HEK293 (cell line): Measurements from ENCODE around the gene SQSTM1.

Experiments
- CTCF ChIA-PET: fragments of 350-600 bp; formaldehyde crosslinking; extraction: SDS; loops from one replicate; lab custom pipeline; 2021; ENCODE audit warnings: antibody characterized with exemption; lab: Yijun Ruan, JAX
- POLR2A ChIA-PET: fragments of 300-600 bp; formaldehyde crosslinking; extraction: SDS; loops from one replicate; lab custom pipeline; 2020; ENCODE audit warnings: antibody characterized with exemption, inconsistent platforms; lab: Yijun Ruan, JAX
- H3K27ac ChIP-seq: fragments of 200-500 bp; sonication (Bioruptor generic); 2 replicates; pipeline ENCODE4 v1.5.1; 2014; ENCODE audit warnings: low read depth, low read length, control low read depth, inconsistent platforms; ENCODE audit errors: extremely low read depth
- H3K36me3 ChIP-seq, 2 experiments: fragments of 200-500 bp in 1 of 2; sonication (Bioruptor generic) in 1 of 2; 1 replicate in 1 of 2; 2 replicates in 1 of 2; pipeline ENCODE4 v1.5.1; 2014 to 2017; ENCODE audit warnings: inconsistent platforms in 2 of 2, low read length in 2 of 2; ENCODE audit not compliant: control insufficient read depth in 2 of 2, insufficient read depth in 1 of 2
- H3K4me1 ChIP-seq: fragments of 200-500 bp; sonication (Bioruptor generic); 2 replicates; pipeline ENCODE4 v1.5.1; 2014; ENCODE audit warnings: mild to moderate bottlenecking, low read length, inconsistent platforms; ENCODE audit not compliant: control insufficient read depth, insufficient read depth
- H3K4me3 ChIP-seq: 2 replicates; pipeline ENCODE4 v1.5.1; 2011; ENCODE audit warnings: low read depth, mild to moderate bottlenecking, control low read depth, low read length, moderate library complexity
- H3K9me3 ChIP-seq: fragments of 200-500 bp; sonication (Bioruptor generic); 2 replicates; pipeline ENCODE4 v1.5.1; 2014; ENCODE audit warnings: low read depth, low read length, inconsistent platforms; ENCODE audit not compliant: control insufficient read depth, insufficient read depth
- HOXD13 ChIP-seq: sonication (generic); formaldehyde crosslinking; IDR thresholded peaks from 2 replicates; pipeline ENCODE4 v1.8.0; 2022; ENCODE audit warnings: missing genetic modification reagents, borderline replicate concordance
- KLF16 ChIP-seq: fragments of 450-650 bp; formaldehyde crosslinking; IDR thresholded peaks from 2 replicates; pipeline ENCODE4 v1.5.1; 2017; ENCODE audit warnings: missing biosample characterization, missing genetic modification characterization
- RBAK ChIP-seq: fragments of 450-650 bp; formaldehyde crosslinking; IDR thresholded peaks from 2 replicates; pipeline ENCODE4 v1.5.1; 2016; ENCODE audit warnings: missing biosample characterization, missing genetic modification characterization
- TRIM28 ChIP-seq: IDR thresholded peaks from 2 replicates; pipeline ENCODE4 v1.6.1; 2011; ENCODE audit warnings: low read length, control low read depth, borderline replicate concordance
- ZBTB7A ChIP-seq: fragments of 450-650 bp; formaldehyde crosslinking; IDR thresholded peaks from 2 replicates; pipeline ENCODE4 v1.5.1; 2016; ENCODE audit warnings: low read depth, missing biosample characterization, missing genetic modification characterization
- ZNF335 ChIP-seq: fragments of 450-650 bp; formaldehyde crosslinking; conservative IDR thresholded peaks from 2 replicates; pipeline ENCODE4 v1.5.1; 2016; ENCODE audit warnings: missing biosample characterization, missing genetic modification characterization
- ZNF391 ChIP-seq: fragments of 450-650 bp; formaldehyde crosslinking; IDR thresholded peaks from 2 replicates; pipeline ENCODE4 v1.5.1; 2016; ENCODE audit warnings: low read depth, missing biosample characterization, missing genetic modification characterization, borderline replicate concordance
- ZNF473 ChIP-seq: fragments of 450-650 bp; formaldehyde crosslinking; IDR thresholded peaks from 2 replicates; pipeline ENCODE4 v1.5.1; 2017; ENCODE audit warnings: missing biosample characterization, missing genetic modification characterization
- ZNF501 ChIP-seq: fragments of 450-650 bp; formaldehyde crosslinking; IDR thresholded peaks from 2 replicates; pipeline ENCODE4 v1.5.1; 2016; ENCODE audit warnings: missing biosample characterization, missing genetic modification characterization
- ZNF521 ChIP-seq: fragments of 450-650 bp; formaldehyde crosslinking; IDR thresholded peaks from 2 replicates; pipeline ENCODE4 v1.5.1; 2017; ENCODE audit warnings: missing biosample characterization, mild to moderate bottlenecking, missing genetic modification characterization
- ZNF585B ChIP-seq: fragments of 450-650 bp; formaldehyde crosslinking; IDR thresholded peaks from 2 replicates; pipeline ENCODE4 v1.5.1; 2016; ENCODE audit warnings: missing biosample characterization, missing genetic modification characterization
- ZNF596 ChIP-seq: fragments of 450-650 bp; IDR thresholded peaks from 2 replicates; pipeline ENCODE4 v1.5.0; 2018; ENCODE audit warnings: missing biosample characterization, mild to moderate bottlenecking, missing genetic modification characterization, moderate library complexity
- ZNF670 ChIP-seq: fragments of 450-650 bp; formaldehyde crosslinking; IDR thresholded peaks from 2 replicates; pipeline ENCODE4 v1.5.1; 2016; ENCODE audit warnings: missing biosample characterization, missing genetic modification characterization, low read depth
- ZNF76 ChIP-seq: fragments of 450-650 bp; formaldehyde crosslinking; IDR thresholded peaks from 2 replicates; pipeline ENCODE4; 2016; ENCODE audit warnings: low read depth, missing biosample characterization, missing genetic modification characterization, borderline replicate concordance
- ZNF791 ChIP-seq: fragments of 450-650 bp; formaldehyde crosslinking; IDR thresholded peaks from 2 replicates; pipeline ENCODE4 v1.5.1; 2016; ENCODE audit warnings: missing biosample characterization, missing genetic modification characterization
- ZSCAN16 ChIP-seq: fragments of 450-650 bp; formaldehyde crosslinking; IDR thresholded peaks from 2 replicates; pipeline ENCODE4 v1.5.1; 2016; ENCODE audit warnings: missing biosample characterization, missing genetic modification characterization
- TF ChIP-seq, protein P1 (sequence below): fragments of 450-650 bp; formaldehyde crosslinking; IDR thresholded peaks from 2 replicates; pipeline ENCODE4 v1.5.1; 2016; ENCODE audit warnings: missing biosample characterization, missing genetic modification characterization
- TF ChIP-seq, protein P2 (sequence below): fragments of 450-650 bp; formaldehyde crosslinking; IDR thresholded peaks from 2 replicates; pipeline ENCODE4 v1.5.1; 2016; ENCODE audit warnings: missing biosample characterization, missing genetic modification characterization
- TF ChIP-seq, protein P3 (sequence below): fragments of 450-650 bp; formaldehyde crosslinking; IDR thresholded peaks from 2 replicates; pipeline ENCODE4 v1.5.1; 2017; ENCODE audit warnings: missing biosample characterization, mild to moderate bottlenecking, missing genetic modification characterization, moderate library complexity

SQSTM1 gene

DNA sequence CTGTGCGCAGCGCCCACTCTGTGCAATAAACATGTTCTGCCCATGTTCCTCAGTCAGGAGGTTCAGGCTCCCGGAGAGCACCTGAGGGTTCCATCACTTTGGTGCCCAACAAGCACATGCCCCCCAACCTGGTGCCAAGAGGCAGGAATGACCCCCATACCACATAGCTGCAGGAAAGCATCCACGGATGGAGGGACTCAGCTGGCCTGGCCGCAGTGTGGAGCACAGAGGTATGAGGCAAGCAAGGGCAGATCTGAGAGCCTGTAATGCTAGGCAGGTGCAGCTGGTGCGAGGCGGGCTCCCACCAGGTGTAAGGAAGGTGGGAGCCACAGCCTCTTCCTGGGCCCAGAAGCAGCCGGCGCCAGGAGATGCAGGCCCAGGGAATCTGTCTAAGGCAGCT, 42.2 kb downstream of the SQSTM1 start (continued):
- TF ChIP-seq, protein P1, sequence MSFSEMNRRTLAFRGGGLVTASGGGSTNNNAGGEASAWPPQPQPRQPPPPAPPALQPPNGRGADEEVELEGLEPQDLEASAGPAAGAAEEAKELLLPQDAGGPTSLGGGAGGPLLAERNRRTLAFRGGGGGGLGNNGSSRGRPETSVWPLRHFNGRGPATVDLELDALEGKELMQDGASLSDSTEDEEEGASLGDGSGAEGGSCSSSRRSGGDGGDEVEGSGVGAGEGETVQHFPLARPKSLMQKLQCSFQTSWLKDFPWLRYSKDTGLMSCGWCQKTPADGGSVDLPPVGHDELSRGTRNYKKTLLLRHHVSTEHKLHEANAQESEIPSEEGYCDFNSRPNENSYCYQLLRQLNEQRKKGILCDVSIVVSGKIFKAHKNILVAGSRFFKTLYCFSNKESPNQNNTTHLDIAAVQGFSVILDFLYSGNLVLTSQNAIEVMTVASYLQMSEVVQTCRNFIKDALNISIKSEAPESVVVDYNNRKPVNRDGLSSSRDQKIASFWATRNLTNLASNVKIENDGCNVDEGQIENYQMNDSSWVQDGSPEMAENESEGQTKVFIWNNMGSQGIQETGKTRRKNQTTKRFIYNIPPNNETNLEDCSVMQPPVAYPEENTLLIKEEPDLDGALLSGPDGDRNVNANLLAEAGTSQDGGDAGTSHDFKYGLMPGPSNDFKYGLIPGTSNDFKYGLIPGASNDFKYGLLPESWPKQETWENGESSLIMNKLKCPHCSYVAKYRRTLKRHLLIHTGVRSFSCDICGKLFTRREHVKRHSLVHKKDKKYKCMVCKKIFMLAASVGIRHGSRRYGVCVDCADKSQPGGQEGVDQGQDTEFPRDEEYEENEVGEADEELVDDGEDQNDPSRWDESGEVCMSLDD: no peak
- TF ChIP-seq ZNF596 (tag by site-specific recombination): no peak
- TF ChIP-seq ZNF501 (tag by site-specific recombination): no peak

DNA sequence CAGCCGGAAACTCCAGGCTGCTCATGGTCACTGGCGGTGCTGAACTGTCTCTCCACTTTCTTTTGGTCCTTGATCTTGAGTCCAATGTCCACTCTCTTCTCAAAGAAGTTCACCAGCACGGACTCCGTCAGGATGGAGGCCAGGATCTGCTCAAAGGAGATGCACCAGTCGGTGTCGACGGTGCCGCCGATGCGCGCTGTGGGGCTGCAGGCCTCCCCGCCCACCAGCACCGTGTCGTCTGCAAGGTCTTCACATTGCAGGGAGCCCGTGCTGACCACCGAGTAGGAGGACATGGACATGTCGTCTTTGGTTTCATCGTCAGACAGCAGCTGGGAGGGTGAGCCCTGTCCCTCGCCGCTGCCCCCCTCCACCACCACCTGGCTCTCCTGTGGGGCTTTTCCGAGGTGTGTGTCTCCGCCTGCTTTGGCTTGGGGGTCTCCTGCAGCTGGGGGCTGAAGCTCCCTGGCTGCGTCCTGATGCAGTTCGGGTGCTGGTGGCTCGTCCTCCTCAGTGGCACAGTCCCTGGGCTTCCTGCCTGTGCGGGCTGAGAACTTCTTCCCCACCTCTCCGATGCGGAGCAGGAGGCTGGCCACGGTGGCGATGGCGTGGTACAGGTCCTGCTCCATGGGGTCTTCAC, 42.9 kb downstream of the SQSTM1 start:
- ChIA-PET CTCF (no interaction called here), POLR2A (no interaction called here)
- H3K27ac ChIP-seq: no peak overlapping the region
- H3K36me3 ChIP-seq: peaks cover 3 to 69% of the 10 kb centered on the region in 2 experiments; a peak in 2 of 3 replicates
- TF ChIP-seq ZNF335 (tag by site-specific recombination) (no peak), ZNF670 (no peak), ZNF76 (tag by site-specific recombination) (no peak)
- H3K4me3 ChIP-seq: no peak overlapping the region
- H3K4me1 ChIP-seq: no peaks in the 10 kb centered on the region
- no peaks in the 10 kb centered on the region for H3K9me3 ChIP-seq

DNA sequence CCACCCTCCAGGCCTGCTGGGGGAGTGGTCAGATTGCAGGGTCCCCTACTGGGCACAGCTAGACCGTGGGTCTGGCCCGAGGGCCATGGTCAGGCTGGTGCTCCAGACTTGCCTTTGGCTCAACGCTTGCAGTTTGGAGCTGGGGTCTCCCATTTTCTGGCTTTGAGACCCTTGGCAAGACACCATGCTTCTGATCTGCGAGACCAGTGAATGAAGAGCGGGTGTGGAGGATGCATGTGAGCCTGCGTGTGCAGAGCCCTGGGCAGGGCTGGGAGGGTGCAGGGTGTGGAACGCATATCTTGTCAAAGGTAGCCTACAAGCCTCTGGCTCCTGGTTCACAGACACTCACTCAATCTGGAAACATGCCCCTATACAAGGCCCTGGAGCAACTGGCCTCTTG, 44.0 kb downstream of the SQSTM1 start:
- Histone ChIP-seq H3K9me3 (no peaks in the 10 kb centered on the region), H3K36me3 (peaks cover 3 to 80% of the 10 kb centered on the region in 2 experiments; a peak in 2 of 3 replicates), H3K27ac (no peak overlapping the region), H3K4me1 (no peaks in the 10 kb centered on the region), H3K4me3 (no peak overlapping the region)
- TF ChIP-seq, protein P2, sequence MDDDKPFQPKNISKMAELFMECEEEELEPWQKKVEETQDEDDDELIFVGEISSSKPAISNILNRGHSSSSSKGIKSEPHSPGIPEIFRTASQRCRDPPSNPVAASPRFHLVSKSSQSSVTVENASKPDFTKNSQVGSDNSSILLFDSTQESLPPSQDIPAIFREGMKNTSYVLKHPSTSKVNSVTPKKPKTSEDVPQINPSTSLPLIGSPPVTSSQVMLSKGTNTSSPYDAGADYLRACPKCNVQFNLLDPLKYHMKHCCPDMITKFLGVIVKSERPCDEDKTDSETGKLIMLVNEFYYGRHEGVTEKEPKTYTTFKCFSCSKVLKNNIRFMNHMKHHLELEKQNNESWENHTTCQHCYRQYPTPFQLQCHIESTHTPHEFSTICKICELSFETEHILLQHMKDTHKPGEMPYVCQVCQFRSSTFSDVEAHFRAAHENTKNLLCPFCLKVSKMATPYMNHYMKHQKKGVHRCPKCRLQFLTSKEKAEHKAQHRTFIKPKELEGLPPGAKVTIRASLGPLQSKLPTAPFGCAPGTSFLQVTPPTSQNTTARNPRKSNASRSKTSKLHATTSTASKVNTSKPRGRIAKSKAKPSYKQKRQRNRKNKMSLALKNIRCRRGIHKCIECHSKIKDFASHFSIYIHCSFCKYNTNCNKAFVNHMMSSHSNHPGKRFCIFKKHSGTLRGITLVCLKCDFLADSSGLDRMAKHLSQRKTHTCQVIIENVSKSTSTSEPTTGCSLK: no peak
- no peak for TF ChIP-seq ZNF521
- TF ChIP-seq ZNF391: no peak
- no peak for TF ChIP-seq ZNF791 (tag by site-specific recombination)
- no peak for TF ChIP-seq ZSCAN16 (tag by site-specific recombination)
- TF ChIP-seq RBAK (tag by site-specific recombination): no peak
- no peak for TF ChIP-seq TRIM28
- TF ChIP-seq ZNF585B (tag by site-specific recombination): no peak
- TF ChIP-seq ZNF473 (tag by site-specific recombination): no peak
- no peak for TF ChIP-seq KLF16 (tag by site-specific recombination)
- TF ChIP-seq HOXD13 (CRISPR knock-in tag): no peak
- TF ChIP-seq ZBTB7A (tag by site-specific recombination): no peak
- TF ChIP-seq ZNF335 (tag by site-specific recombination): no peak
- TF ChIP-seq, protein P3, sequence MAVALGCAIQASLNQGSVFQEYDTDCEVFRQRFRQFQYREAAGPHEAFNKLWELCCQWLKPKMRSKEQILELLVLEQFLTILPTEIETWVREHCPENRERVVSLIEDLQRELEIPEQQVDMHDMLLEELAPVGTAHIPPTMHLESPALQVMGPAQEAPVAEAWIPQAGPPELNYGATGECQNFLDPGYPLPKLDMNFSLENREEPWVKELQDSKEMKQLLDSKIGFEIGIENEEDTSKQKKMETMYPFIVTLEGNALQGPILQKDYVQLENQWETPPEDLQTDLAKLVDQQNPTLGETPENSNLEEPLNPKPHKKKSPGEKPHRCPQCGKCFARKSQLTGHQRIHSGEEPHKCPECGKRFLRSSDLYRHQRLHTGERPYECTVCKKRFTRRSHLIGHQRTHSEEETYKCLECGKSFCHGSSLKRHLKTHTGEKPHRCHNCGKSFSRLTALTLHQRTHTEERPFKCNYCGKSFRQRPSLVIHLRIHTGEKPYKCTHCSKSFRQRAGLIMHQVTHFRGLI (tag by site-specific recombination): no peak
- POLR2A ChIA-PET: no interaction called here
- CTCF ChIA-PET: no interaction called here
